ENCODE results near the gene CENPP.

Gene CENPP

GRCh38 chr9:92517046-92517445 lies 191.3 kb downstream of the CENPP start:
- Histone ChIP-seq H3K36me3 (ENCODE audit: insufficient read depth, low read length) (no peaks in the 10 kb centered on the region), H3K4me2 (ENCODE audit: low read length) (no peak overlapping the region), H3K4me1 (ENCODE audit: control insufficient read depth, insufficient read depth, low read length) (no peaks in the 10 kb centered on the region), H3K27me3 (ENCODE audit: control insufficient read depth, insufficient read depth, low read length) (no peaks in the 10 kb centered on the region), H3K4me3 (ENCODE audit: low read length) (no peak overlapping the region), H3K9me3 (replicated peaks; ENCODE audit: low read length) (no peaks in the 10 kb centered on the region), H3K9ac (ENCODE audit: low read depth, low read length) (no peak overlapping the region)

DNA sequence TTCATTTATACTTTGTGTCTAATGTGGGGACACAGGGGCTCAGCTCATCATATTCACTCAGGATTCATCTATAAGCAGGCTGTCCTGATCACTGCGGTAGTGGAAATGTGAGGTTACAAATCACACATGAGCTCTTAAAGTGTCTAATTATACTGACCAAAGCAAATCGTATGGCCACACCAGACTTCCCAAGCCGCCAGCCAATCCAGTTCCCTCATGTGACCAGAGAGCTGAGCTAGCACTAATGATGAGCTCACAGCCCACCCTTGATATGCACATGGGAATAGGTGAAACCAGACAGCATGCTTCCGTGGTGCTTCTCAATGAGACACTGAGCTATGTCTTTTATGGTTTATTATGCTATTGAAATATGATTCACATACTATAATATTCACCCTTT lies 192.4 kb downstream of the CENPP start:
- no peak overlapping the region for H3K4me3 ChIP-seq (ENCODE audit: low read length)
- no peaks in the 10 kb centered on the region for H3K4me1 ChIP-seq (ENCODE audit: control insufficient read depth, insufficient read depth, low read length)
- H3K4me2 ChIP-seq (ENCODE audit: low read length) = no peak overlapping the region
- H3K36me3 ChIP-seq (ENCODE audit: insufficient read depth, low read length) = no peaks in the 10 kb centered on the region
- no peaks in the 10 kb centered on the region for H3K27me3 ChIP-seq (ENCODE audit: control insufficient read depth, insufficient read depth, low read length)
- no peak overlapping the region for H3K9ac ChIP-seq (ENCODE audit: low read depth, low read length)
- H3K9me3 ChIP-seq (replicated peaks; ENCODE audit: low read length) = no peaks in the 10 kb centered on the region

DNA sequence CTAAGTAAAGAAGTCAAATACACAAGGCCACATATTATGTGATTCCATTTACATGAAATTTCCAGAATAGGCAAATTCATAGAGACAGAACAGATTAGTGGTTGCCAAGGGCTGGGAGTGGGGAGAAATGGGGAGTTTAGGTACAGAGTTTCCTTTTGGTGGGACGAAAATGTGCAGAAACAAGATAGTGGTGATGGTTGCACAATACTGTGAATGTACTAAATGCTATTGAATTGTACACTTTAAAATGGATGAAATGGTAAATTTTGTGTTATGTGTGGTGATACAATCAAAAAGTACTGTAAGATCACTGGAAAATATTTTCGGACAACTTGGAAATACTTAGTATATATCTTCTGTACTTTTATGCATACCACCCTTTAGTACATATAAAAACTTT lies 195.1 kb downstream of the CENPP start:
- Histone ChIP-seq H3K27me3 (ENCODE audit: control insufficient read depth, insufficient read depth, low read length) (no peaks in the 10 kb centered on the region), H3K9ac (ENCODE audit: low read depth, low read length) (no peak overlapping the region), H3K4me1 (ENCODE audit: control insufficient read depth, insufficient read depth, low read length) (no peaks in the 10 kb centered on the region), H3K36me3 (ENCODE audit: insufficient read depth, low read length) (no peaks in the 10 kb centered on the region), H3K4me2 (ENCODE audit: low read length) (no peak overlapping the region), H3K4me3 (ENCODE audit: low read length) (no peak overlapping the region), H3K9me3 (replicated peaks; ENCODE audit: low read length) (no peaks in the 10 kb centered on the region)

DNA sequence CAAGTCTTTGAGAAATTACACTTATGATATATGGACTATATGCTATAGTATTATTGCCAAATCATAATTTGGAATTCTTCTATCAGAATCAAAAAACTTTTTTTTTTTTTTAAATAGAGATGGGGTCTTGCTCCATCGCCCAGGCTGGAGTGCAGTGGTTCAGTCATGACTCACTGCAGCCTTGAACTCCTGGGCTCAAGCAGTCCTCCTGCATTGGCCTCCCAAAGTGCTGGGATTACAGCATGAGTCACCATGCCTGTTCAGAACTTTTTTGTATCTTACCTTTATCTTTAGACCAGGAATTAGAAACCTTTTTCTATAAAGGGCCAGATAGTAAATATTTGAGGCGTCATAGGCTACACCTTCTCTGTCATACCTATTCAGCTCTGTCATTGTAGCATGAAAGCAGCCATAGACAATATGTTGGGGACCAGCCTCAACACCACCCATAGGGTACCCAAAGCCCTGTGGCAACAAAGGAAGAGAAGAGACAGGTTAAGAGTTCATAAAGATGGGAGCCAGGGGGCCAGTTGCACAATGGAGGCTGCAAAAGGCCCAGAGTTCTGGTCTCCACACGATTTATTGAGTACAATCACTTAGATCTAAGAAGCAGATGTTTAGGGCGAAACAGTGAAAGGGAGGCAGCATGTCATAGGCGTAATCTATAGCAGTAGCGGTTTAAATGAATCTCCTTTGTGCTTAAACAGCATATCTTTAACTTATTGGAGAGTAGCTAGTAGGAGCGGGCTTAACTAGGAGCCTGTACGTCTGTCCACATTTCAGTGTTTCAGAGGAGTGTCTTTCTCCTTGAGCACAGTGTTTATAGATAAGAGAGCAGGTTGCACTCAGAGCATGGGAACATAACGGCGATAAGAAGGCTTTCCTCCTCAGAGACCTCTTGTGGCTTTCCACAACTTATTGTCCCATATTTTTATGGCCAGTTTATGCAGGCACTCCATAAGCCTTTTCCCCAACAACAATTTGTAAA lies 197.5 kb downstream of the CENPP start:
- Histone ChIP-seq H3K4me1 (ENCODE audit: control insufficient read depth, insufficient read depth, low read length) (no peaks in the 10 kb centered on the region), H3K4me2 (ENCODE audit: low read length) (no peak overlapping the region), H3K4me3 (ENCODE audit: low read length) (no peak overlapping the region), H3K9ac (ENCODE audit: low read depth, low read length) (no peak overlapping the region), H3K27me3 (ENCODE audit: control insufficient read depth, insufficient read depth, low read length) (no peaks in the 10 kb centered on the region), H3K9me3 (replicated peaks; ENCODE audit: low read length) (no peaks in the 10 kb centered on the region), H3K36me3 (ENCODE audit: insufficient read depth, low read length) (no peaks in the 10 kb centered on the region)

- H3K9me3 ChIP-seq (replicated peaks; ENCODE audit: low read length) = no peaks in the 10 kb centered on the region
- H3K4me2 ChIP-seq (ENCODE audit: low read length) = no peak overlapping the region
- no peaks in the 10 kb centered on the region for H3K27me3 ChIP-seq (ENCODE audit: control insufficient read depth, insufficient read depth, low read length)
- H3K9ac ChIP-seq (ENCODE audit: low read depth, low read length) = no peak overlapping the region
- H3K4me1 ChIP-seq (ENCODE audit: control insufficient read depth, insufficient read depth, low read length) = no peaks in the 10 kb centered on the region
- H3K36me3 ChIP-seq (ENCODE audit: insufficient read depth, low read length) = no peaks in the 10 kb centered on the region
- no peak overlapping the region for H3K4me3 ChIP-seq (ENCODE audit: low read length)
These were observed 199.1 kb downstream of the CENPP start for GRCh38 chr9:92524881-92525280.

DNA sequence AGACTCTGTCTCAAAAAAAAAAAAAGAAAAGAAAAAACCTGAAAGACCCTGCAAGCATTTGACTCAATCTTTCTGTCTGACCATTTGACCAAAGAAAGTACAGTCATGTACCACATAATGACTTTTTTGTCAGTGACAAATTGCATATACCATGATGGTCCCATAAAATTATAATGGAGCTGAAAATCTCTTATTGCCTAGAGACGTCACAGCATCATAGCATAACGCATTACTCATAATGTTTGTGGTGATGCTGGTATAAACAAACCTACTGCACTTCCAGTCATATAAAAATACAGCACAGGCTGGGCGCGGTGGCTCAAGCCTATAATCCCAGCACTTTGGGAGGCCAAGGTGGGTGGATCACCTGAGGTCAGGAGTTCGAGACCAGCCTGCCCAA lies 199.6 kb downstream of the CENPP start:
- Histone ChIP-seq H3K4me1 (ENCODE audit: control insufficient read depth, insufficient read depth, low read length) (no peaks in the 10 kb centered on the region), H3K27me3 (ENCODE audit: control insufficient read depth, insufficient read depth, low read length) (no peaks in the 10 kb centered on the region), H3K4me3 (ENCODE audit: low read length) (no peak overlapping the region), H3K9me3 (replicated peaks; ENCODE audit: low read length) (no peaks in the 10 kb centered on the region), H3K9ac (ENCODE audit: low read depth, low read length) (no peak overlapping the region), H3K36me3 (ENCODE audit: insufficient read depth, low read length) (no peaks in the 10 kb centered on the region), H3K4me2 (ENCODE audit: low read length) (no peak overlapping the region)

GRCh38 chr9:92527291-92527828 lies 201.6 kb downstream of the CENPP start:
- Histone ChIP-seq H3K4me1 (ENCODE audit: control insufficient read depth, insufficient read depth, low read length) (no peaks in the 10 kb centered on the region), H3K36me3 (ENCODE audit: insufficient read depth, low read length) (no peaks in the 10 kb centered on the region), H3K4me2 (ENCODE audit: low read length) (no peak overlapping the region), H3K9ac (ENCODE audit: low read depth, low read length) (no peak overlapping the region), H3K9me3 (replicated peaks; ENCODE audit: low read length) (no peaks in the 10 kb centered on the region), H3K27me3 (ENCODE audit: control insufficient read depth, insufficient read depth, low read length) (no peaks in the 10 kb centered on the region), H3K4me3 (ENCODE audit: low read length) (no peak overlapping the region)

DNA sequence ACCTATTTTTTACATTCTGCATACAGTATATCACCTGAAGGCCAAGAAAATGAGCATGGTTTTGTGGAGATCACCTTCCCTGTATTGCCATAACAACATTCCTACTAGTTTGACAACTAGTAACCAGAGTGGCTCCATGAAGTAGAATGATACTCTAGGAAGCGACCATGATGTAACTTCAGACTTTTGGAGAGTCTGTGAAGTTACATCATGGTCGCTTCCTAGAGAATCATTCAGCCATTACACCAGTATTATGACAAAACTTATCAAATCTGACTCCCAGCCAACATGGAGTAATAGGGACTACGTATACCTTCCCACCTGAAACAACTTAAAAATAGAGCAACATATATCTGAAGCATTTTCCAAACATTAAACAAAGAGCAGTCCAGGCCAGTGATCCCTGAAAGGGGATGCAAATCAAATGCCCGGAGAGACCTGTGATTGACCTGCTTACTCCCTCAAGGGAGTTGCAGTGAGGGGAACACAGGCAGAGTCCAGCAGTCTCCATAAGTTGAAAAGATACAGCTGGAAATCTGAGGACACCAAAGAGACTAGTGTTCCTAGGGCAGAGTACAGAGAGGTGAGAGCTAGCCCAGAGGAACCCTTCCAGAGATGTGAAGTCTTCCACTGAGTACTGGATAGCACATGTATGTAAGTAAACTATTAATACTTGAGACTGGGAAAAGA lies 202.2 kb downstream of the CENPP start:
- Histone ChIP-seq H3K4me1 (ENCODE audit: control insufficient read depth, insufficient read depth, low read length) (no peaks in the 10 kb centered on the region), H3K4me2 (ENCODE audit: low read length) (no peak overlapping the region), H3K9ac (ENCODE audit: low read depth, low read length) (no peak overlapping the region)

DNA sequence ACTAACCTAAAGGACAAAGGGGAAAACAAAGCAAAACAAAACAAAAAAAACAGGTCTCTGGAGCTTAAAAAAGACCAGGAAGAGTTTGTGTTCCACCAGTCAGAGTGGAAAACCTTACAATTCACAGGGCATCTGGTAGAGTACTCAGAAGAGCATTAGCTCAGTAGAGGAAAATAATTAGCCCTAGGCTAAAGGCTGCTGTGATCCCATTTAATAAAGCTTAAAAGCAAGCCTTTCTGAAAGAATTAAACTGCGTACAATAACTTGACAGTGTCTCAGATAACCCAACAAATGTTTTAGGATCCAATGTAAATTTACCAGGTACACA lies 202.7 kb downstream of the CENPP start:
- Histone ChIP-seq H3K27me3 (ENCODE audit: control insufficient read depth, insufficient read depth, low read length) (no peaks in the 10 kb centered on the region), H3K36me3 (ENCODE audit: insufficient read depth, low read length) (no peaks in the 10 kb centered on the region), H3K4me1 (ENCODE audit: control insufficient read depth, insufficient read depth, low read length) (no peaks in the 10 kb centered on the region), H3K4me3 (ENCODE audit: low read length) (no peak overlapping the region), H3K9me3 (replicated peaks; ENCODE audit: low read length) (no peaks in the 10 kb centered on the region), H3K4me2 (ENCODE audit: low read length) (no peak overlapping the region), H3K9ac (ENCODE audit: low read depth, low read length) (no peak overlapping the region)

More for the DNA sequence above, 202.2 kb downstream of the CENPP start:
- no peak overlapping the region for H3K4me3 ChIP-seq (ENCODE audit: low read length)
- no peaks in the 10 kb centered on the region for H3K9me3 ChIP-seq (replicated peaks; ENCODE audit: low read length)
- H3K27me3 ChIP-seq (ENCODE audit: control insufficient read depth, insufficient read depth, low read length) = no peaks in the 10 kb centered on the region
- no peaks in the 10 kb centered on the region for H3K36me3 ChIP-seq (ENCODE audit: insufficient read depth, low read length)

DNA sequence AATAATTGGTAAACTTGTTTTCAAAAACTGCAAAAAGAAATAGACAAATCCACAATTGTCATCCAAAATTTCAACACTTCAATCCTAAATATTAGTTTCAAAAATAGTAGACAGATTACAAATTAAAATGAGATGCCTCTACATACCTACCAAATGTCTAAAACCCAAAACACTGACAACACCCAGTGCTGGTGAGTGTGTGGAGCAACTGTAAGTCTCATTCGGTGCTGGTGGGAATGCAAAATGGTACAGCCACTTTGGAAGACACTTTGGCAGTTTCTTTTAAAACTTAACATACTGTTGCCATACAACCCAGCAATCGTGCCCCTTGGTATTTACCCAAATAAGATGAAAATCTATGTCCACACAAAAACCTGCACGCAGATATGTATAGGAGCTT lies 203.4 kb downstream of the CENPP start:
- Histone ChIP-seq H3K36me3 (ENCODE audit: insufficient read depth, low read length) (no peaks in the 10 kb centered on the region), H3K4me2 (ENCODE audit: low read length) (no peak overlapping the region), H3K4me3 (ENCODE audit: low read length) (no peak overlapping the region), H3K27me3 (ENCODE audit: control insufficient read depth, insufficient read depth, low read length) (no peaks in the 10 kb centered on the region), H3K4me1 (ENCODE audit: control insufficient read depth, insufficient read depth, low read length) (no peaks in the 10 kb centered on the region), H3K9me3 (replicated peaks; ENCODE audit: low read length) (no peaks in the 10 kb centered on the region), H3K9ac (ENCODE audit: low read depth, low read length) (no peak overlapping the region)

GRCh38 chr9:92530893-92531292 lies 205.1 kb downstream of the CENPP start:
- Histone ChIP-seq H3K27me3 (ENCODE audit: control insufficient read depth, insufficient read depth, low read length) (no peaks in the 10 kb centered on the region), H3K4me1 (ENCODE audit: control insufficient read depth, insufficient read depth, low read length) (peaks cover 8% of the 10 kb centered on the region), H3K9me3 (replicated peaks; ENCODE audit: low read length) (no peaks in the 10 kb centered on the region), H3K9ac (ENCODE audit: low read depth, low read length) (no peak overlapping the region), H3K4me3 (ENCODE audit: low read length) (no peak overlapping the region), H3K36me3 (ENCODE audit: insufficient read depth, low read length) (no peaks in the 10 kb centered on the region), H3K4me2 (ENCODE audit: low read length) (no peak overlapping the region)
